Head of caudate nucleus (tissue), 42 donors: ENCODE data around the gene PPFIBP2.

Experiments
- DNase-seq, 42 donors: peaks; one replicate each; pipeline versions ENCODE4 v3.0.0 to v3.0.0-alpha.2; 2020 to 2021; ENCODE audit warnings: mixed read lengths in 7 of 42
- intact Hi-C: fragments of 100-400 bp; cut with DNase I; formaldehyde crosslinking; loops from one replicate; pipeline ENCODE4 v1.15.0; 2022

The PPFIBP2 gene

GRCh38 chr11:7571640-7572000 lies 57.8 kb downstream of the PPFIBP2 start:
- DNase-seq = peak; percentile 51 to 93 (median 79)
- intact Hi-C loops = loop anchor here (5.0 kb wide), 1 partner anchor 96 kb away; no protein-coding TSS in a partner anchor

GRCh38 chr11:7572001-7572712 lies 58.4 kb downstream of the PPFIBP2 start:
- DNase-seq = peak in 1 of 42 donors; percentile 9
- intact Hi-C loops = loop anchor here (5.0 kb wide), 1 partner anchor 95 kb away; no protein-coding TSS in a partner anchor

DNA sequence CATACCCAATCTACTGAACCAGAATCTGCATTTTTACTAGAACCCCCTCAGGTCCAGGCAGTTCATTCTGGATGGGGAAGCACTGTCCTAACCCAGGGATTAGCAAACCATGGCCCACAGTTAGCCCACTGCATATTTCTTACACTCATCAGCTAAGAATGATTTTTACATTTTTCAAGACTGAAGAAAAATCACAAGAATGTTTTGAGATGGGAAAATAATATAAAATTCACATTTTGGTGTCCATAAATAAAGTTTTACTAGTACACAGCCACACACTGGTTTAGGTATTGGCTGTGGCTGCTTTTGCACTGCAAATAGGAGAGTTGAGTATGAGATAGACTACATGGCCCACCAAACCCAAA lies 59.4 kb downstream of the PPFIBP2 start:
- intact Hi-C loops = loop anchor here (5.0 kb wide), 1 partner anchor 94 kb away; no protein-coding TSS in a partner anchor
- DNase-seq = no peak

GRCh38 chr11:7573558-7574296 lies 59.9 kb downstream of the PPFIBP2 start:
- intact Hi-C loops = loop anchor here (5.0 kb wide), 1 partner anchor 94 kb away; no protein-coding TSS in a partner anchor
- DNase-seq = peak in 3 of 42 donors; percentile 3 to 43 (median 15)

DNA sequence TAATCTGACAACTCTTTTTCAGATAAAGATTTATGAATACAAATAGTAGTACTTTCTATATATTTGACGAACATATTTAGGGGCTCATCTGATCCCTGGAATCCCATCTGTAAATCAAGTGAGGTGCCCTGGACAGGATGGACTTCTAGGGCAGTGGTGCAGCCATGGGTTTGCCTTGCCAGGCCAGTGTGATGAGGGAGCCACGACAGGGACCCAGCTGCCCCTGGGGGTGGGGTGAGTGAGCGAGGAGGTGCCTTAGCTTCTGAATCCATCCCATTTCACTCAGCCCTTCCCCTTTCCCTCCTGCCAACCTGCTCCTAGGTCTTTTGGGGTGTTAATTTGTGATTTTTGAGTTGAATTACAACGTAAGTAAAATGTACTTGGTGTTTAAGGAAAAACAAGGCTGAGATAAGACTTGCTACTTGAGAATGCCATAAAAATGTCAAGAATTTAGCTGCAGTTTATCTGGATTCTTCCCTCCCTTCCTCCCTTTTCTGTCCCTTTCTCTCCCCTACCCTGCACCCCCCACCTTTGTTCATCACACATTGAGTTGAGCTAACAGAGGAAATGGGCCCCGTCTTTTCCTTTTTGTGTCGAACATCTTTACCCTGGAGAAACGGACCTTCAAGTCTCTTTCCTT lies 60.8 kb downstream of the PPFIBP2 start:
- intact Hi-C loops = loop anchor here (5.0 kb wide), 2 partner anchors 78 to 93 kb away; no protein-coding TSS in a partner anchor

DNA sequence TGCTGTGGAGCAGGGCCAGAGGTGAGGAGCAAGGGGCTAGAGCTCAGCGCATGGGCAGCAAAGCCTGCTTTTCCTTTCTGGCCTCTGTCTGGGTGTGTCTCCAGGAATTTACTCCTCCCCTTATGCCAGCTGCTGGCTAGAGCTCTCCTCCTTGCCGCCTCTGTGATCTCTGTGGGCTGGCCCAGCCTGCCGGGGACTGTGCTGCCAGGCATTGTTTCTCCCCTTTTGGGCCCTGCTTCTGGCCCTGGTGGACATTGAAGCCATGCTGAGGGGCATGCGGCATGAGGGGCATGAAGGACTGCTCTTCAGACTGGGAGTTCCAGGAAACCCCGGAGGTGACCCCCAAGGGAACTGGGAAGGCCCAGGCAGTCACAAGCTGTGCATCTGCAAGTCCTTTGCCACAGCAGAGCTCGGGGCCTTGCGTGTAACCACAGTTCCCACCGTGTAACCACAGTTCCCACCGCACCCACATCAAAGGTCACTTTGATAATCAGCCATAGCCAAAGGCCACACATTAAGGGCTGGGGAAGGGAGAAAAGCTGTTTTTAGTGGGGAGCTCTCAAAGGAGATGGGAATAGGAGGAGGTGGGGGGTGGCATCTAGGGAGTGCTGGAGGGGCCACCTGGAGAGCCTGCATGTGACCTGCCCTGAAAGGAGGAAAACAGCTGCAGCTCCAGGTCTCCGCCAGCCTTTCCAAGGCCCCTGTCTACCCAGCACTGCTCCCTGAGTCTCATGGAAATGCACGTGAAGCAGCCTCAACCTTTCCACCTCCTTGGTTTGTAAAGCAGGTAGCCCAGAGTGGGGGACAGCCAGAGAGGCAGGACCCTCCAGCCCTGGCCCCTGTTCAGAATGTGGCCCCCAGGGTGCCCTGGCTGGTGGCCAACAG lies 62.3 kb downstream of the PPFIBP2 start:
- DNase-seq = peak in 25 of 42 donors; percentile 12 to 79 (median 55)
- intact Hi-C loops = loop anchor here (5.0 kb wide), 1 partner anchor 76 kb away; no protein-coding TSS in a partner anchor

More for the DNA sequence above, 60.8 kb downstream of the PPFIBP2 start:
- DNase-seq = peak in 1 of 42 donors; percentile 53

DNA sequence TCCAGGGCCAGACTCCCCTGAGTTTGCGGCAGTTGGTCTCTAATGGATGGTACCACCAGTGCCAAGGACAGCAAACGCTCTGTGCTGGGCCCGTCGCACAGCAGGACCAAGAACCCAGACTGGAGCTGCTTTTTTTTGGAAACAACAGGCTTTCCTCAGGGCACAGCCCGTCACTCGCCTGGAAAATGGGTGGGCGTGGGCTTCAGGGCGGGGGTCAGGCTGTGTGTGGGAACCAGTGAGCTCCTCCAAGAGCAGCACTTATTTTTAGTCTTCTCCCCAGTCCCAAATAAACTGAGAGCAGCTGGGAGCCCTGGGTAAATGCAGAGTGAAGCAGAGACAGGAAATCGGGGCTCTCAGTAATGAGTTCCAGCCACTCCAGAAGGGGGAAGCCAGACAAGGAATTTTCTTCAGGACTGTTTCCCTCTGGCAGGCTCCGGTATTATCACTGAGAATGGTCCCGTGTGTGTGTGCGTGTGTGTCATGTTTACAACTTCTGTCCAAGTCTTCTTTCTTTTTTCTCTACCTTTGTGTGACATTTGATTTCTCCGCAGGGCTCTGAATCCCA lies 63.0 kb downstream of the PPFIBP2 start:
- intact Hi-C loops = loop anchor here (5.0 kb wide), 1 partner anchor 75 kb away; no protein-coding TSS in a partner anchor
- peak in 2 of 42 donors; percentile 12 to 37 for DNase-seq

GRCh38 chr11:7577291-7578190 lies 63.7 kb downstream of the PPFIBP2 start:
- intact Hi-C loops = loop anchor here (5.0 kb wide), 1 partner anchor 75 kb away; no protein-coding TSS in a partner anchor
- DNase-seq = peak; percentile 38 to 94 (median 80)

DNA sequence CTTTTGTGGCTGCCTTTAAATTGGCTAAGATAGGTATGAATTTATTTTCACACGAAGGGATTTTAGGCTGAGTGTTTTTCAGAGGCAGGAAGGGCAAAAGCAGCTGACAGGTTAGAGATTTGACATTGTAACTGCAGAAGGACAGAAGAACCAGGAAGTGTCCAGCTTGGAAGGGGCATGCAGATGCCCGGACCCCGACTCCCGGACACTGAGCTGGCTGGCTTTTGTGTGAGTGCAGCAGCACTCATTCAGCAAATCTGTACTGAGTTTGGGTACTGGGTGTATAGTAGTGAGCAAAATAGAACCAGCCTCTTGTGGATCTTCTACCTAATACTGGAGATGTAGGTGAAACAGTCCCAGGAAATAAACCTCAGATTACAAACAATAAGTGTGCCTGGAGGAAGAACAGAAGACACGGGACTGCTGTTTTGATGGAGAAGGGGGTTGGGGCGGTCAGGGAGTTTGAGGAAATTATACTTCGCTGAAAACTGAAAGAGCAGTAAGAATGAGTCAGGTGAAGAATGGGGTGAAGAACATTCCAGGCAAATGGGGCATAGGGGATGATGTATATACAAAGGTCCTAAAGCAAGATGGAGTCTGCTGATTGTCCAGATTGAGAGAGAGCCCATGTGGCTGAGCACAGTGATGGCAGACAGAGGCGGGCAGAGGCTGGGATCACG lies 64.6 kb downstream of the PPFIBP2 start:
- intact Hi-C loops = loop anchor here (5.0 kb wide), 1 partner anchor 74 kb away; no protein-coding TSS in a partner anchor
- DNase-seq = peak in 5 of 42 donors; percentile 31 to 71 (median 42)

DNA sequence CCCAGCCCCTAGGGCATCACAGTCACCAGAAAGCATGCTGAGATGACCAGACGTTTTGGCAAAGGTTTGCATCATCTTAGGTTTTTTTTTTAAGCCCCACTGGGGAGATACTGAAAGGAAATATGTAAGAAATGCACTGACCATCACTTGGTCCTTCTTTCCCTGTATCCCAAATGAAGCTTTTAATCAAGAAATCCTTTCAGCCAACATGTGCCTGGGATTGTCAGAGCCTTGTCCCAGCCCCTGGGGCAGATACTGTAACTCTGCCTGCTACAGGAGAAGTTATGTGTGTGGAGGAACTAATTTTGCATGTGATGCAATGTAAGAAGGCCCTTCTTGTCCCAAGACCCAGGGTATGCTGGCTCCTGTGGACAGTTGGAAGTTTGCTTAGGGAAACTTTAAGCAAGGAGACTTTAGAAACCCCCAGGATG lies 65.6 kb downstream of the PPFIBP2 start:
- peak in 3 of 42 donors; percentile 1 to 44 (median 37) for DNase-seq
- intact Hi-C loops = loop anchor here (5.0 kb wide), 1 partner anchor 73 kb away; no protein-coding TSS in a partner anchor

DNA sequence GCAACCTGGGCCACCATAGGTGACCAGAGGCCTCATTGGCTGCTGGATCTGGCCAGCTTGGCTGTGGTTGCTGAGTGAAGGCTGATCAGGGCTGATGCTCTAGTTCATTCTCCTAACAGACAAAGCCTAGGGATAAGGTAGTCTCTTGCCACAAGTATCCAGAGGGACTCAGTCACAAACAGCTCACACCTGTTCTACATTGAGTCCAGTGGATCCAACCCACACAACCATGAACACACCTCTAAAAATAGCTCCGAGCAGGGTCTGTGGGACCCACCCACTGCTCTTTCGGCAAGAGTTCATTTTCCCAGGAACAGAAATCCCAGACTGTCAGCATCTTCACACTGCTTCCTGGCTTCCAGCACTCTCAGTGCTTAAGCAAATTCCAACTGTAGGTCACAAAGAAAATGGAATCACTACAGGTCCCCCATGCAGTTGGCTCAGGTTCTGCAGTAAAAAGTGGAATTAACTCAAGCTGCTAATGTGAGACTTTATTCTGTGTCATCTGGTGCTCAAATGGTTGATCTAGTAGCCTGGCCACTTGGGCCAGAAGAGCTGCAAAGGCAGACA lies 67.3 kb downstream of the PPFIBP2 start:
- DNase-seq = peak in 2 of 42 donors; percentile 2 to 43
- intact Hi-C loops = no loop called here

DNA sequence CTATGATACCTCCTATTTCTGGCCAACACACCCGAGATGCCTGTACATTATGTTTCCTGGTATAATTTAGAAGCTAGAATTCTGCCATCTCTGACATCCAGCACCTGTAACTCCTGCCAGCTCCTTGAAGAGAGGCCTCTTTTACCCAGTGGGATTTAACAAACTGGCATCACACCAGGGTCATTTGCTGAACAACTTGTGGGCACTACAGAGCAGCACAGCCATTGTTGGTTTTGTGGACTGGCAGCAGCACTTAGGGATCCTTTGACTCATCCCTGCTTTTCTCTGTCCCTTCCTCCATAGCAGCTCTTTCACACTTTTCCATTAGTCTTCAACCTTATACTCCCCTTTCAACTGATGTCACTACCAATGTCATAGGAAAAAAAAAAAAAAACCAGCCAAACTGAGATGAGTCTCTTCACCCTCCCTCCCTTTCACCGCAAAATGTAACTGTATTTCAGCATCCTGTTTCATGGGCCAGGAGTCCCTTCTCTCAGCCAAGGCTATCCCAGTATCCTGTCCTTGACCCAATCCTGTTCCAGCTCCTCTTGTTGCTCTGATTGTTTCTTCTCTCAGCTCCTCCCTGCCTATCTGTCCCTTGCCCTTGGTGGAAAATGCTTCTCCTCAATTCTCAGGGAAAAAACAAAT lies 68.7 kb downstream of the PPFIBP2 start:
- peak in 1 of 42 donors; percentile 52 for DNase-seq
- intact Hi-C loops = no loop called here

DNA sequence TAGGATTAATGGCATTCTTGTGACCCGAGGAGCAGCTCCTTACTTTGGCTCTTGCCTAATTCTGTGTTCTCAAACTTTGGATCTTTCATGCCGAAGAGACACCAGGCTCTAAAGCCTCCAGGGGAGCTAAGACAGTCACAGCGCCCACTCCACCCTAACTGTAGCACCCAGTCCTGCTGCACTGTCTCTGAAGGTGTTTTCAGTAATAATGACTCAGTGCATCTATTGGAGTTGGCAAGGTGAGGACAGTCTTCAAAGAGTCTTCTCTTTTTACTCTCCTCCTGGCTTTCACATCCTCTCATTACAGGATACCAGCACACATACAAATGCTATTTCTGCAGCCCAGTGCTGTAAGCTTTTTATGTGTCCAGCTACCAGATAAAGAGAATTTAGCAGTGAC lies 69.4 kb downstream of the PPFIBP2 start:
- peak in 1 of 42 donors; percentile 1 for DNase-seq
- intact Hi-C loops = no loop called here

GRCh38 chr11:7584910-7585309 lies 71.1 kb downstream of the PPFIBP2 start:
- intact Hi-C loops = no loop called here
- DNase-seq = no peak

GRCh38 chr11:7585816-7586215 lies 72.0 kb downstream of the PPFIBP2 start:
- intact Hi-C loops = no loop called here
- DNase-seq = no peak
